GM12801 (cell line): ENCODE measurements around the gene UBN1.

Experiments used
- CTCF ChIP-seq: IDR thresholded peaks from one replicate; pipeline ENCODE4 v1.5.1; 2011; ENCODE audit warnings: control low read depth; ENCODE audit not compliant: insufficient read length; ENCODE audit errors: extremely low read depth

UBN1 gene

DNA sequence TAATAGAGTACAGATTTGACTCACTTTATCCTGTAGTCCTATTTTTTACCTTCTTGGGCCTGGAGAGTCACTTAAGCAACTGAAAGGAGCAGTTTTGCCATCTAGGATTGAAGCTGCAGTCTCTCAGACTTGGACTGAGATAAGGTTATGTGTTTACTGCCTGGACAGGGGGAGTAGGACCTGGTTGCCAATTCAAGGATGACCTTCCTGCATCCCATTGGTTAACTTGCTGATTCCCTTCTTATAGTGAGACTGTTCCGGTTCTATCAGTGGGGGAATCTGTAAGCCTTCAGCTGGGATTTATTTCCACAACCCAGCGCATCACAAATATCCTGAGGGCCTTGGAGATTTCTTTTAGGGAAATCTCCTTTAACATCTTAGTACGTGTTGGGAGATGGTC lies 2.9 kb downstream of the UBN1 start:
- TF ChIP-seq CTCF, result no peak

DNA sequence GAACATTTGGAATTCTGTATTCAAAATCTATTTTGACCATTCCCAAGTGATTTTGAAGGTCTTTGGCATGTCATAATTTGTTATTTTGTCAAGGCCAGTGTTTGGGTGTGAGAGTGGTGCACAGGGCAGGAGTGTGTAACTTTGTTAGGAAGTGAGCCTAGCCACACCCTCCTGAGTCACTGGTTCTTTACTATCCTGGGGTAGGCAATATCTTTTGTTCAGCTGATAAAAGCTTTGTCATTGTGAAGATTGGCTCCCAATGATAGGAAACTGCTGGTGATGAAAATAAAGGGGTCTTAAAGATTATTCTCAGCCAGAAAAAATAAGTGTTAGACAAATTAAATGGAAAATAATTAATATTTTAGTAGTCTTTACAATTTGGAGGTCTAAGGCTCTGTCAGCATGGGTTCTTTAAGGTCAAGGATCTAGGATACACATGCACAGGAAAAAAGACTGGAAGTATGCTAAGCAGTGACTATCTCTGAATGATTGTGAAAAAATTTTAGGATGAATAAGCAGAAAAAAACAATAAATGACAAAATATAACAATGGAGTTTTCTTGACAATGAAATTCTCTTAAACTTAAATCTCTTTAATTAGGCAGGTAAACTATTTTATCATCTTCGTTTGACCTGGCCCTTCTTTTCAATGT lies 5.1 kb downstream of the UBN1 start:
- TF ChIP-seq CTCF, result no peak

GRCh38 chr16:4855371-4855770 lies 8.1 kb downstream of the UBN1 start:
- TF ChIP-seq CTCF, result no peak

- TF ChIP-seq CTCF, result no peak
These were observed 8.5 kb downstream of the UBN1 start for GRCh38 chr16:4855804-4856203.

GRCh38 chr16:4859190-4859899 lies 12.1 kb downstream of the UBN1 start:
- TF ChIP-seq CTCF, result no peak

GRCh38 chr16:4859900-4860255 lies 12.6 kb downstream of the UBN1 start:
- TF ChIP-seq CTCF, result no peak

DNA sequence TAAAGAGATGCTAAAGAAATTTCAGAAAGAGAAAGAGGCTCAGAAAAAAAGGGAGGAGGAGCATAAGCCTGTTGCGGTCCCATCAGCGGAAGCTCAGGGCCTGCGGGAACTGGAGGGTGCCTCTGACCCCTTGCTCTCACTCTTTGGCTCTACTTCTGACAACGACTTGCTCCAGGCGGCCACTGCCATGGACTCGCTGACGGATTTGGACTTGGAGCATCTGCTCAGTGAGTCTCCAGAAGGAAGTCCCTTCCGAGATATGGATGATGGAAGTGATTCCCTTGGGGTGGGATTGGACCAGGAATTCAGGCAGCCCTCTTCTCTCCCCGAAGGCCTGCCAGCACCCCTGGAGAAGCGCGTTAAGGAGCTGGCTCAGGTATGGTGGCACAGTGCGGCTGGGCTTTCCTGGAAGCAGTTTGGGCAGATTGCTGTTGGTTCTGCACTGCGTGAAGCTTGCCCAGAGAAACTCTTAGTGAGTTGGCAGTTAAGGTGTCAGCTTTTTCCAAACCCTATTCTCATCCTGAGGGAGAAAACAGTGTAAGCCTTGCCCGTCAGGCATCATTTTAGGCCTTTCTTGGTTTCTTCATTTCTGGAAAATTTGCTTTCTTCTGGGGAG lies 13.6 kb downstream of the UBN1 start:
- no peak for TF ChIP-seq CTCF
